IPS-NIHi7 (cell line): Measurements from ENCODE around the gene RTTN.
"Not testable (repeated sequence)": the region's sequence is repeated elsewhere in the genome, so short reads cannot be mapped to it uniquely, and the experiment has no call there.

ENCODE experiments used
- DNase-seq: peaks from one replicate; pipeline ENCODE4 v3.0.0; 2012; ENCODE audit warnings: mixed read lengths; ENCODE audit errors: extremely low spot score

RTTN gene, protein sequence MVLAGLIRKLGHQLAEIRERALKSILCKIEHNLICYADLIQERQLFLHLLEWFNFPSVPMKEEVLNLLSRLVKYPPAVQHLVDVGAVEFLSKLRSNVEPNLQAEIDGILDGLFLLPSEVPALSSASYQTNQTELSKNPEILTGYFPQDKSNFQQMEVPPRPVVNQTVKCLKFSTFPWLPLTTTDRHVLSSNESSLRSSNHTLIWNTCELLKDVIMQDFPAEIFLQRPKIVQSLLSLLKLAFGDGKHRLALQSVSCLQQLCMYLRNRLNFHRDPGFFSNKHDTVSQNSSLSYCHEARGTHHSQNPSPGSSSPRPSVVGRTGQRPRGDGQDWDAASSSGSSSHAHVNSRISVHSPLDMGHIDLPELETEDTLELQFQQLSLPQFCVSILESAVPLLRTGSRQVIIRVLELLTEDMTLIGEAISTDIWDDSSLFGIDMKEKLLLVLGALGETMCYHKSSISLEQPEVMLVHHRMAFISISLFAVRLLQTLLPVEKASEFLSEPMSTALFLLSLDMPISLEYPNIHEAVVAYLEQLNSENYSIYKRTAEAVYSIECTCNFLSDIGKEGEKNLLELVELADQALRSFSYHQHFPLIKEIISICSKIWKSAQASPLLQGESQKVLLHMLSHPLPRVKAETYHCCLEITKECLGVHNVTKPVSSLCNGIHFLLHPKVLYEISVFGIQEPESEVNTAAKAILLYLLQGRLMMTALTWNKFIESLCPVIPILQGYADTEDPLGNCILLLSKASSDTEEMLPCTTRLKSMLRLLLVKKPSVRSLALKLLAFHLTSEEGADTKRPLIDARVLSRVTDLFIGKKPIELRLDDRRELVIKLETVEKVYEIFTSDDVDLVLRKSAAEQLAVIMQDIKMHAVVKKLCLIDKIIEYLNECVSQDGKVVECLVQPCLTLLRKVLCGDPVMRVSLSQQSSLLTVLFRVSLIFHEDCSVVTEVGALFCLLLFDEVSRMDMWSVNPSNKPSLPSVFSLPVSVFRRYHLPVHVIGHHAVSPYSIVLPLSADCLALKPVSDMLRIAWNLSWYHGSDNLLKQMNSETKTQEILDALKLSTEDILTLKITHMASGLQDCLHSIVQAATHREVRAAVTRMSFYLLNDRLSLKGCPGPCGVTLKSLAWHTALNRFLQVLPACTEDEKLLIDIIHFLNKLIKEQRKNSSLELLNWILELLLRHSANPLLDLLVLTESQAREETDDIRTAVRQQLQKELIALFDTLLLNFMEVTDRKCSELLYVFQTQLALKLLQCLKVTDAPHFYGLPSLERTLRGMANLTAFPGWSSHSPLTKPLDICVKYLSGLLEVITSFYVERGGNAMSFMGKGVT (N-terminal part only)

GRCh38 chr18:70205421-70206397 is at the start of gene RTTN:
Gene RTTN (minus strand): TSS chr18:70205687. CDS start chr18:70205658, 29 bp downstream.
- peak; percentile 92 for DNase-seq

DNA sequence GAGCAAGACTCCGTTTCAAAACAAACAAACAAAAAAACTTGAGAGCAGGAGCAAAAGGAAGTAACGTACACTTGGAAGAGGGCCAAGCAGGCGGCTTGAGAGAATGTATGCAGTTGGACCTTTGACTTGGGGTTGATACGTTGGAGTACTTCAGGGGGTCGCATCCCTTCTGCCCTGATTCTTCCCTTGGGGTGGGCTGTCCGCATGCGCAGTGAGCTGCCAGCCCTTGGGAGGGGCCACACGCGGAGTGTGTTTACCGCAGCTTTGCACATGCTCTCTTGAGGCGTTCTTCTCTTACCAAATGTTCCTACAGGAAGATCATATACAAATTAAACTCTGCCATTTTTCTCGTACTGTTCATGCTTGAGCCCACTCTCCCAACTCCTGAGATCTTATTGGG is 45.3 kb upstream of the RTTN start:
- no peak for DNase-seq

DNA sequence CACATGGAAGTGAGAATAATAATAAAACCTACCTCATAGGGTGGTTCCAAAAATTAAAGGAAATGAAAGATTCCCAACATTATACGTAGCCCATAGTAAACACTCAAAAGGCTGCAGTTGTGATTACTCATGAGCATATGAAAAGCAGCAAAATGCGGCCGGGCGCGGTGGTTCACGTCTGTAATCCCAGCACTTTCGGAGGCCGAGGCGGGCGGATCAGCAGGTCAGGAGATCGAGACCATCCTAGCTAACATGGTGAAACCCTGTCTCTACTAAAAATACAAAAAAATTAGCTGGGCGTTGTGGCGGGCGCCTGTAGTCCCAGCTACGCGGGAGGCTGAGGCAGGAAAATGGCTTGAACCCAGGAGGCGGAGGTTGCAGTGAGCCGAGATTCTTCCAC is 44.4 kb upstream of the RTTN start:
- not testable (repeated sequence) for DNase-seq

- DNase-seq: no peak
Observed at GRCh38 chr18:70249118-70249517, 43.6 kb upstream of the RTTN start.

- no peak for DNase-seq
Observed at GRCh38 chr18:70246061-70246466, 40.6 kb upstream of the RTTN start.

- no peak for DNase-seq
Observed at GRCh38 chr18:70243131-70243929, 37.8 kb upstream of the RTTN start.

DNA sequence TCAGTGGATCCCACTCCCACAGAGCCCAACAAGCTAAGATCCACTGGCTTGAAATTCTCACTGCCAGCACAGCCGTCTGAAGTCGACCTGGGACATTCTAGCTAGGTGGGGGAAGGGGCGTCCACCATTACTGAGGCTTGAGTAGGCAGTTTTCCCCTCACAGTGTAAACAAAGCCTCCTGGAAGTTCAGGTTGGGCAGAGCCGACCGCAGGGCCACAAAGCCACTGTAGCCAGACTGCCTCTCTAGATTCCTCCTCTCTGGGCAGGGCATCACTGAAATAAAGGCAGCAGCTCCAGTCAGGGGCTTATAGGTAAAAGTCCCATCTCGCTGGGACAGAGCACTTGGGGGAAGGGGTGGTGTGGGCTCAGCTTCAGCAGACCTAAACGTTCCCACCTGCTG is 31.4 kb upstream of the RTTN start:
- DNase-seq: not testable (repeated sequence)

- DNase-seq: peak; percentile 18
Observed at GRCh38 chr18:70235478-70235877, 30.0 kb upstream of the RTTN start.

GRCh38 chr18:70234667-70235459 is 29.4 kb upstream of the RTTN start:
- peak; percentile 20 for DNase-seq

DNA sequence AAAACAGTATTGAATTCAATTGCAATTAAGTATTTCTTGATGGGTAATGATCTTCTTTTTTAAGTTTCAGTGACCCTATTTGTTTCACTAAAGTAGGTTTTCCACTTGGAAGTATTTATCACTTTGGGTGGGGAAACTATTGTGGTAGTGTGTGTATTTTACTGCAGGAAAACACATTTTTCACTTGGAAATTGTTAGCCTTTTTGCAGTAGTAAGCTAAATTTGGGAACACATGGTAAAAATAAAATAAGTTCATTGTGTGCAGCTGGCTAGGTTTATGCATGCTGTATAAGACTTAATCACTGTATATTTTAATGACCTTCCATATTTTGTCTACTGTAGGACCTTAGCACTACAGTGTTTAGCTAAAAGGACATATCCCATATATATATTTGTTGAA is 28.5 kb upstream of the RTTN start:
- no peak for DNase-seq

GRCh38 chr18:70232261-70232660 is 26.8 kb upstream of the RTTN start:
- DNase-seq: no peak

- no peak for DNase-seq
Observed at GRCh38 chr18:70229639-70230038, 24.2 kb upstream of the RTTN start.

DNA sequence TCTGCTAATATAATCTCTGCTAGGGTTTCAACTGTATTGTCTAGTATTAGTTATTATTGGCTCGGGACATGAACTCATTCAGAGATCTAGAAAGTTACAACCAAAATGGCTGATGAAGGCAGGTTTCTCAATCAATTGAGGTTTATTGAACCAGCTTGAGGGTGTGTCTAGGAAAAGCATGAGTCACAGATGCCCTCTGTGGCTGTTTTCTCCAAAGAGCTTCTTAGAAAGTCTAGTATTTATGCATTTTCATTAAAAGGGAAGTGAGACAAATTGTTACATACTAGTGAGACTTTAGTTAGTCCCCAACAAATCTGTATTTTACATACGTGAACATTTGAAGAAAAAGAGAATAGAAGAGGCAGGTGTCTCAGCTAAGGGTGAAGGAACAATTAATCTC is 23.0 kb upstream of the RTTN start:
- no peak for DNase-seq

GRCh38 chr18:70227438-70227837 is 22.0 kb upstream of the RTTN start:
- DNase-seq: no peak

GRCh38 chr18:70221915-70222278 is 16.4 kb upstream of the RTTN start:
- DNase-seq: no peak

DNA sequence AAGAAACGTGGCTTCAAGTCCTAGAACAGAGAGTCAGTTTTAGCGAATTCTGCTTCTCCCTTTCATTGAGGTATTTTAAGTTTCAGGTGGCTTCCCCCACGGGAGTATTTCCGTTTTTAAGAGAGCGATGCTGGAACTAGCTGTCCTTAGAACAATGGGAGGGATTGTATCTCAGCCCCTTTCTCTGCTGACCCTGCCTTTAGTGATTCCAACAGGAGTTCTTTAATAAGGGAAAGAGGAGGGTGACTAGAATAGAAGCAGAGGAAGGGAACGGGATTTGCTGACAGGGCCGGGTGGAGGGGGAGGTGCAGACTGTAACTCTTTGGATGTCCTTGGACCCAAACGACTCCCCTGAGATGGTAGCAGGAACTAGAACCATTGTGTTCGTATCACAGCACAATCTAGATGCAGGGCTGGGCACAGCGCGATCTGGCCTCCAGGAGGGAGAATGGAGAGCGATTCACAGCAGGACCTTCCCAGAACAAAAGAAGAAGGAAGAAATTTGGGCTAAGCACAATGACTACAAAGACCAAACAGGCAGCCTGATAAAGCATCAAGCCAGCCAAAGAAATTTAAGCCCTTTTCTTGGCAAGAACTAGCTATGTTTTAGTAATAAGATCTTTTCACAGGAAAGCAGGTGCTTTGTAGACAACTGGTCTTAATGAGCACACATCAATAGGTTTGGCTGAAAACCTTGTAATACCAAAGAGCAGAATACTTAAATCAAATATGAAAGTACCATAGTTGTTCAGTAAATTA is 15.8 kb upstream of the RTTN start:
- DNase-seq: peak; percentile 47

- no peak for DNase-seq
Observed at GRCh38 chr18:70220628-70221027, 15.1 kb upstream of the RTTN start.

GRCh38 chr18:70219688-70220087 is 14.2 kb upstream of the RTTN start:
- DNase-seq: no peak
